ENCODE measurements around the gene TXNRD3.
A peak's percentile ranks its signal among the peaks of the same experiment; 100 is the strongest.

The TXNRD3 gene

GRCh38 chr3:126654571-126655383, at the start of gene TXNRD3:
TSS of gene TXNRD3 (minus strand) at chr3:126655124.
- peak in 1 of 2 experiments; percentile 37 for DNase-seq

- DNase-seq = peak; percentile 56 to 63
Measured at GRCh38 chr3:126703512-126704493, 48.9 kb upstream of the TXNRD3 start, which contains the start of gene CHCHD6. TSS of gene CHCHD6 (plus strand) at chr3:126704240. CDS start at chr3:126704313, 73 bp downstream.

GRCh38 chr3:126699011-126699410, 44.1 kb upstream of the TXNRD3 start:
- DNase-seq = no peak

- no peak for DNase-seq
Measured at GRCh38 chr3:126696701-126697267, 41.9 kb upstream of the TXNRD3 start.

- DNase-seq = no peak
Measured at GRCh38 chr3:126693921-126694320, 39.0 kb upstream of the TXNRD3 start.

- DNase-seq = no peak
Measured at GRCh38 chr3:126692858-126693257, 37.9 kb upstream of the TXNRD3 start.

GRCh38 chr3:126691765-126692164, 36.8 kb upstream of the TXNRD3 start:
- DNase-seq = no peak

- no peak for DNase-seq
Measured at GRCh38 chr3:126685493-126685892, 30.6 kb upstream of the TXNRD3 start.

- DNase-seq = no peak
Measured at GRCh38 chr3:126685021-126685420, 30.1 kb upstream of the TXNRD3 start.

GRCh38 chr3:126684218-126684751, 29.4 kb upstream of the TXNRD3 start:
- DNase-seq = no peak

GRCh38 chr3:126683069-126683468, 28.1 kb upstream of the TXNRD3 start:
- DNase-seq = no peak

GRCh38 chr3:126682009-126682408, 27.1 kb upstream of the TXNRD3 start:
- DNase-seq = no peak

GRCh38 chr3:126680667-126681055, 25.7 kb upstream of the TXNRD3 start:
- DNase-seq = no peak

- DNase-seq = no peak
Measured at GRCh38 chr3:126679831-126680666, 25.1 kb upstream of the TXNRD3 start.

- DNase-seq = peak in 1 of 2 experiments; percentile 56
Measured at GRCh38 chr3:126679318-126679751, 24.4 kb upstream of the TXNRD3 start.

- no peak for DNase-seq
Measured at GRCh38 chr3:126678693-126679317, 23.9 kb upstream of the TXNRD3 start.

- peak in 1 of 2 experiments; percentile 3 for DNase-seq
Measured at GRCh38 chr3:126677862-126678503, 23.1 kb upstream of the TXNRD3 start.

- DNase-seq = no peak
Measured at GRCh38 chr3:126676919-126677705, 22.2 kb upstream of the TXNRD3 start.

- DNase-seq = no peak
Measured at GRCh38 chr3:126672741-126673140, 17.8 kb upstream of the TXNRD3 start.

GRCh38 chr3:126672340-126672739, 17.4 kb upstream of the TXNRD3 start:
- DNase-seq = no peak

Measured in cerebellar nuclear complex (tissue), 1 donor.